Activated naive CD4-positive, alpha-beta T cell treated with anti-CD3 and anti-CD28 coated beads, Interleukin-2, amount 10 ng/mL, durations not matched to agents 5 hours and 36 hours (primary cell): ENCODE measurements around the gene FAM111B. TPM values are rescaled to one million over a fixed set of nuclear protein-coding genes. Genes with fewer than 3 reads are reported as not detected.

ENCODE experiments used
- total RNA-seq, 2 experiments: library from RNA; stranded (reverse); gene quantifications; one replicate each; pipeline ENCODE4 v1.2.3, GENCODE V29; 2021

Gene FAM111B, protein sequence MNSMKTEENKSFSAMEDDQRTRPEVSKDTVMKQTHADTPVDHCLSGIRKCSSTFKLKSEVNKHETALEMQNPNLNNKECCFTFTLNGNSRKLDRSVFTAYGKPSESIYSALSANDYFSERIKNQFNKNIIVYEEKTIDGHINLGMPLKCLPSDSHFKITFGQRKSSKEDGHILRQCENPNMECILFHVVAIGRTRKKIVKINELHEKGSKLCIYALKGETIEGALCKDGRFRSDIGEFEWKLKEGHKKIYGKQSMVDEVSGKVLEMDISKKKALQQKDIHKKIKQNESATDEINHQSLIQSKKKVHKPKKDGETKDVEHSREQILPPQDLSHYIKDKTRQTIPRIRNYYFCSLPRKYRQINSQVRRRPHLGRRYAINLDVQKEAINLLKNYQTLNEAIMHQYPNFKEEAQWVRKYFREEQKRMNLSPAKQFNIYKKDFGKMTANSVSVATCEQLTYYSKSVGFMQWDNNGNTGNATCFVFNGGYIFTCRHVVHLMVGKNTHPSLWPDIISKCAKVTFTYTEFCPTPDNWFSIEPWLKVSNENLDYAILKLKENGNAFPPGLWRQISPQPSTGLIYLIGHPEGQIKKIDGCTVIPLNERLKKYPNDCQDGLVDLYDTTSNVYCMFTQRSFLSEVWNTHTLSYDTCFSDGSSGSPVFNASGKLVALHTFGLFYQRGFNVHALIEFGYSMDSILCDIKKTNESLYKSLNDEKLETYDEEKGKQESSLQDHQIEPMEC
- total RNA-seq: 10 to 100 TPM; 58.9 to 63.2 TPM

GRCh38 chr11:59106363-59107336, at the start of gene FAM111B:
Gene FAM111B (plus strand): TSS chr11:59107237. CDS start chr11:59109626, 2,389 bp downstream.

DNA sequence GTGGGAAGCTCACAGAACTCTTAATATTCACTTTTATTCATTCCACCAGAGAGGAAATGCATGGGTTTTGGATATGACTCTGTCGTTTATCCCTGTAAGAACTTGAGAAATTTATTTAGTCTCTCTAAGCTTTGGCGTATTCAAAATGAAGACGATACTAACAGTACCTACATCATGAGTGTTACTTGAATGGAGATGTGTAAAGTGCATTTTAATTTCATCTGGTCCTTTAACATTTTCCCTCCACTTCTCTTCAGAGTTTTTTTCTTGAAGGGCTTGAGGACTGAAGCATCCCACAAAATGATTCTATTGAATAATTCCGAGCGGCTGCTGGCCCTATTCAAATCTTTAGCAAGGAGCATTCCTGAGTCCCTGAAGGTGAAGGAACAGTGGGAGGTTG, 21.0 kb upstream of the FAM111B start, which contains the start of gene GLYATL1B:
TSS of gene GLYATL1B (plus strand) at position 301 of the 400 bp plus-strand sequence. CDS start at position 301, 0 bp downstream.

GRCh38 chr11:59142530-59143507, 35.8 kb downstream of the FAM111B start, which contains the start of gene FAM111A:
Gene FAM111A (plus strand): TSS chr11:59142856. CDS start chr11:59148873, 6,017 bp downstream.

DNA sequence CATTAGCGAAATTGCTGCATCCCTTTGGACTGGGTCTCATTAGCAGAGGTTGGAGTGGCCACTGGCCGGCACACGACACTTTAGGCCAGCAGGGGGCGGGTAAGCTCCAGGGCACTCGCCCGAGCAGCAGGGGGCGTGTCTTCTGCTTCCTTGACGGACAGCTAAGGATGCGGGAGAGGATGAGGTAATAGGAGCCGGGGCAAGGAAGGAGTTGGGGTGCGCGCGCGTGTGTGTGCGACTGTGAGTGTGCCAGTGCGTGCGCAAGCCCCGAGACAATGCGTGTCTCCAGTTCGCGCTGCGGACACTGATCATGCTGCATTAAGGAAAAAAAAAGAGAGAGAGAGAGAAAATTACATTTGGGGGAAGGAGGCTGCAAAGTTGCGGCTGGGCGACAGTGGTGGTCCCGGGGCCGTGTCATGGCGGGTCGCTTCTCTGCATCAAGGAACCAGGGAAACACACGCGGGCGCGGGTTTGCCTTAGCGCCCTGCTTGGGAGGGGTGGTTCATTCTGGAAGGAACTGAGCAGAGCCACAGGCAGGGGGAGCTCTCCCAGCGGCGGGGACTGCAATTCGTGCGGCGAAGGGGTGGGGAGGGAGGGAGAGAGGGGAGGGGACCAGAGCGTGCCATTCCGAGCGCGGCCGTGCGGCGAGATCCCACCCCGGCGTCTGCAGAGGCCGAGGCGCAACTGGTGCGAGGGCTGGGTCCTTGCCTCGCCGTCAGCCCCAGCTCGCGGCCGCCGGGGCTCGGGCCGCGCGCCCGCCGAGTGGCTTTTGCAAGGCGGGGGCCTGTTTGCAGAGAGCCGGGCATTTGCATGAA, 64.7 kb downstream of the FAM111B start, which contains the start of gene DTX4:
TSS of gene DTX4 (plus strand) at position 625 of the 815 bp plus-strand sequence. CDS start 464 bp downstream, outside the sequence.

Other genes starting within 250 kb of the FAM111B start
- not detected for gene GLYATL1, start 167.7 kb upstream of the FAM111B start, total RNA-seq
- gene GLYATL1B, start 20.9 kb upstream of the FAM111B start, total RNA-seq: not detected
- 100 to 1,000 TPM; 158 to 166 TPM for gene FAM111A, start 35.6 kb downstream of the FAM111B start, total RNA-seq
- 1 to 10 TPM in 1 of 2 experiments, under 1 TPM in 1; 0.76 to 1.4 TPM for gene DTX4, start 64.9 kb downstream of the FAM111B start, total RNA-seq
- gene MPEG1, start 105.7 kb downstream of the FAM111B start, total RNA-seq: not detected